GM23338 (cell line): ENCODE data around the gene RNF180. TPM values are rescaled to one million over a fixed set of nuclear protein-coding genes. Genes with fewer than 3 reads are reported as not detected.

Experiments
- ATAC-seq: fragments of 200-7000 bp; cut with Tn5 transposase; 3 replicates; pipeline ENCODE4 v1.9.1; 2020
- DNase-seq: peaks from one replicate; pipeline ENCODE4 v3.0.0-alpha.2; 2015; ENCODE audit warnings: low spot score
- H2AFZ ChIP-seq: fragments of 200-600 bp; sonication (generic); 2 replicates; pipeline ENCODE4 v1.8.0; 2016; ENCODE audit warnings: antibody characterized with exemption, mild to moderate bottlenecking, moderate library complexity
- H3F3A ChIP-seq: fragments of 200-600 bp; sonication (generic); replicated peaks from 2 replicates; pipeline ENCODE4 v1.8.0; 2017; ENCODE audit warnings: antibody characterized with exemption, mixed run types, low read depth
- H3K27ac ChIP-seq: fragments of 200-600 bp; sonication (generic); 2 replicates; pipeline ENCODE4 v1.6.1; 2016; ENCODE audit warnings: low read depth
- H3K27me3 ChIP-seq: fragments of 200-600 bp; sonication (generic); 2 replicates; pipeline ENCODE4 v1.8.0; 2016; ENCODE audit warnings: mild to moderate bottlenecking, mixed run types, moderate library complexity; ENCODE audit not compliant: insufficient read depth
- H3K36me3 ChIP-seq: fragments of 200-600 bp; sonication (generic); 2 replicates; pipeline ENCODE4 v1.8.0; 2016; ENCODE audit warnings: mild to moderate bottlenecking; ENCODE audit not compliant: insufficient read depth
- H3K4me1 ChIP-seq: fragments of 200-600 bp; sonication (generic); 2 replicates; pipeline ENCODE4 v1.8.0; 2016; ENCODE audit warnings: mild to moderate bottlenecking, moderate library complexity; ENCODE audit not compliant: insufficient read depth
- H3K4me2 ChIP-seq: fragments of 200-600 bp; sonication (generic); 2 replicates; pipeline ENCODE4 v1.7.1; 2017; ENCODE audit warnings: mixed run types
- H3K4me3 ChIP-seq: fragments of 200-600 bp; sonication (generic); 2 replicates; pipeline ENCODE4 v1.6.1; 2016; ENCODE audit warnings: mixed run types
- H3K79me2 ChIP-seq: fragments of 200-600 bp; sonication (generic); replicated peaks from 2 replicates; pipeline ENCODE4 v1.8.0; 2017; ENCODE audit warnings: mild to moderate bottlenecking; ENCODE audit not compliant: insufficient read depth
- H3K9me2 ChIP-seq: fragments of 200-600 bp; sonication (generic); 2 replicates; pipeline ENCODE4 v1.8.0; 2017; ENCODE audit not compliant: insufficient read depth
- H4K20me1 ChIP-seq: fragments of 200-600 bp; sonication (generic); replicated peaks from 2 replicates; pipeline ENCODE4 v1.8.0; 2017; ENCODE audit warnings: mild to moderate bottlenecking; ENCODE audit not compliant: insufficient read depth
- H3K27ac Mint-ChIP-seq: 2 replicates; pipeline ENCODE4 v1.8.0; 2020; ENCODE audit warnings: inconsistent platforms, mild to moderate bottlenecking, moderate library complexity, mixed read lengths
- H3K27me3 Mint-ChIP-seq: 3 replicates; pipeline ENCODE4 v1.8.0; 2022; ENCODE audit warnings: low read depth, mild to moderate bottlenecking, moderate library complexity, mixed read lengths, inconsistent platforms; ENCODE audit not compliant: insufficient read depth, poor library complexity
- H3K36me3 Mint-ChIP-seq: 3 replicates; pipeline ENCODE4 v1.8.0; 2021; ENCODE audit warnings: low read depth, mild to moderate bottlenecking, inconsistent platforms, moderate library complexity, mixed read lengths
- H3K4me1 Mint-ChIP-seq: 3 replicates; pipeline ENCODE4 v1.8.0; 2020; ENCODE audit warnings: mild to moderate bottlenecking, inconsistent platforms, mixed read lengths
- H3K4me3 Mint-ChIP-seq: 3 replicates; pipeline ENCODE4 v1.8.0; 2021; ENCODE audit warnings: moderate library complexity, mild to moderate bottlenecking, inconsistent platforms, mixed read lengths
- H3K9me3 Mint-ChIP-seq: 3 replicates; pipeline ENCODE4 v1.8.0; 2020; ENCODE audit warnings: moderate library complexity, mild to moderate bottlenecking, inconsistent platforms, mixed read lengths
- CREB1 ChIP-seq: fragments of 250-450 bp; sonication (Bioruptor Pico); IDR thresholded peaks from 2 replicates; pipeline ENCODE4 v1.5.0; 2020; ENCODE audit warnings: low read depth, mild to moderate bottlenecking, moderate library complexity
- ETS1 ChIP-seq: IDR thresholded peaks from 2 replicates; pipeline ENCODE4 v1.6.1; 2016; ENCODE audit warnings: antibody characterized with exemption
- EZH2 ChIP-seq: fragments of 200-600 bp; sonication (generic); IDR thresholded peaks from one replicate; pipeline ENCODE4 v1.8.0; 2017; ENCODE audit warnings: antibody characterized with exemption, mild to moderate bottlenecking, low read depth; ENCODE audit not compliant: unreplicated experiment
- EZH2phosphoT487 ChIP-seq: fragments of 200-600 bp; sonication (generic); IDR thresholded peaks from one replicate; pipeline ENCODE4 v1.8.1; 2018; ENCODE audit warnings: antibody characterized with exemption; ENCODE audit not compliant: unreplicated experiment
- NANOG ChIP-seq: IDR thresholded peaks from 2 replicates; pipeline ENCODE4 v1.6.1; 2016; ENCODE audit warnings: antibody characterized with exemption, borderline replicate concordance
- POLR2AphosphoS5 ChIP-seq: IDR thresholded peaks from 2 replicates; pipeline ENCODE4 v1.6.1; 2016; ENCODE audit warnings: antibody characterized with exemption, low read depth
- ZNF114 ChIP-seq: fragments of 250-450 bp; sonication (Bioruptor Pico); IDR thresholded peaks from 2 replicates; pipeline ENCODE4 v1.5.0; 2020; ENCODE audit warnings: mild to moderate bottlenecking, moderate library complexity
- polyA plus RNA-seq: library from polyadenylated mRNA; unstranded; fragments of >200 nt; fragmentation: Nextera tagmentation; extraction: Ambion mirVana; gene quantifications from 2 replicates; pipeline ENCODE4 v1.2.1, GENCODE V29; 2016
- total RNA-seq: library from RNA; depleted of rRNA; stranded (reverse); fragments of >200 nt; shearing (Covaris generic); gene quantifications from 2 replicates; pipeline ENCODE4 v1.2.3, GENCODE V29; 2014
- TF ChIP-seq, protein P1 (sequence below): fragments of 250-450 bp; sonication (Bioruptor Pico); IDR thresholded peaks from 2 replicates; pipeline ENCODE4 v1.5.0; 2020; ENCODE audit warnings: mild to moderate bottlenecking, moderate library complexity
- TF ChIP-seq, protein P2 (sequence below), 2 experiments: fragments of 200-600 bp in 1 of 2; sonication (generic) in 1 of 2; conservative IDR thresholded peaks; 2 replicates each; pipeline versions ENCODE4 v1.5.1 to v1.6.1; 2016 to 2017; ENCODE audit warnings: antibody characterized with exemption in 2 of 2, low read depth in 2 of 2, mild to moderate bottlenecking in 2 of 2, moderate library complexity in 1 of 2

The RNF180 gene
- total and polyA plus RNA-seq, 2 experiments from 2014 or later: 2.0 to 4.2 TPM

GRCh38 chr5:64229163-64229774 is 63.6 kb downstream of the RNF180 start:
- peak; percentile 36 for ATAC-seq

More at GRCh38 chr5:64229163-64229774, 63.6 kb downstream of the RNF180 start:
- H3K27me3 ChIP-seq: no peaks in the 10 kb centered on the region
- H3K4me1 ChIP-seq: no peaks in the 10 kb centered on the region
- H3K27ac ChIP-seq: no peak overlapping the region
- H3K4me3 Mint-ChIP-seq: no peak overlapping the region
- H2AFZ ChIP-seq: no peak overlapping the region
- H3K4me1 Mint-ChIP-seq: no peaks in the 10 kb centered on the region
- peak; percentile 77 for DNase-seq
- H3K36me3 ChIP-seq: no peaks in the 10 kb centered on the region
- TF ChIP-seq EZH2phosphoT487 (no peak), POLR2AphosphoS5 (no peak), CREB1 (CRISPR knock-in tag) (no peak), ZNF114 (CRISPR knock-in tag) (no peak), ETS1 (no peak), EZH2 (no peak), NANOG (no peak)
- TF ChIP-seq, protein P1, sequence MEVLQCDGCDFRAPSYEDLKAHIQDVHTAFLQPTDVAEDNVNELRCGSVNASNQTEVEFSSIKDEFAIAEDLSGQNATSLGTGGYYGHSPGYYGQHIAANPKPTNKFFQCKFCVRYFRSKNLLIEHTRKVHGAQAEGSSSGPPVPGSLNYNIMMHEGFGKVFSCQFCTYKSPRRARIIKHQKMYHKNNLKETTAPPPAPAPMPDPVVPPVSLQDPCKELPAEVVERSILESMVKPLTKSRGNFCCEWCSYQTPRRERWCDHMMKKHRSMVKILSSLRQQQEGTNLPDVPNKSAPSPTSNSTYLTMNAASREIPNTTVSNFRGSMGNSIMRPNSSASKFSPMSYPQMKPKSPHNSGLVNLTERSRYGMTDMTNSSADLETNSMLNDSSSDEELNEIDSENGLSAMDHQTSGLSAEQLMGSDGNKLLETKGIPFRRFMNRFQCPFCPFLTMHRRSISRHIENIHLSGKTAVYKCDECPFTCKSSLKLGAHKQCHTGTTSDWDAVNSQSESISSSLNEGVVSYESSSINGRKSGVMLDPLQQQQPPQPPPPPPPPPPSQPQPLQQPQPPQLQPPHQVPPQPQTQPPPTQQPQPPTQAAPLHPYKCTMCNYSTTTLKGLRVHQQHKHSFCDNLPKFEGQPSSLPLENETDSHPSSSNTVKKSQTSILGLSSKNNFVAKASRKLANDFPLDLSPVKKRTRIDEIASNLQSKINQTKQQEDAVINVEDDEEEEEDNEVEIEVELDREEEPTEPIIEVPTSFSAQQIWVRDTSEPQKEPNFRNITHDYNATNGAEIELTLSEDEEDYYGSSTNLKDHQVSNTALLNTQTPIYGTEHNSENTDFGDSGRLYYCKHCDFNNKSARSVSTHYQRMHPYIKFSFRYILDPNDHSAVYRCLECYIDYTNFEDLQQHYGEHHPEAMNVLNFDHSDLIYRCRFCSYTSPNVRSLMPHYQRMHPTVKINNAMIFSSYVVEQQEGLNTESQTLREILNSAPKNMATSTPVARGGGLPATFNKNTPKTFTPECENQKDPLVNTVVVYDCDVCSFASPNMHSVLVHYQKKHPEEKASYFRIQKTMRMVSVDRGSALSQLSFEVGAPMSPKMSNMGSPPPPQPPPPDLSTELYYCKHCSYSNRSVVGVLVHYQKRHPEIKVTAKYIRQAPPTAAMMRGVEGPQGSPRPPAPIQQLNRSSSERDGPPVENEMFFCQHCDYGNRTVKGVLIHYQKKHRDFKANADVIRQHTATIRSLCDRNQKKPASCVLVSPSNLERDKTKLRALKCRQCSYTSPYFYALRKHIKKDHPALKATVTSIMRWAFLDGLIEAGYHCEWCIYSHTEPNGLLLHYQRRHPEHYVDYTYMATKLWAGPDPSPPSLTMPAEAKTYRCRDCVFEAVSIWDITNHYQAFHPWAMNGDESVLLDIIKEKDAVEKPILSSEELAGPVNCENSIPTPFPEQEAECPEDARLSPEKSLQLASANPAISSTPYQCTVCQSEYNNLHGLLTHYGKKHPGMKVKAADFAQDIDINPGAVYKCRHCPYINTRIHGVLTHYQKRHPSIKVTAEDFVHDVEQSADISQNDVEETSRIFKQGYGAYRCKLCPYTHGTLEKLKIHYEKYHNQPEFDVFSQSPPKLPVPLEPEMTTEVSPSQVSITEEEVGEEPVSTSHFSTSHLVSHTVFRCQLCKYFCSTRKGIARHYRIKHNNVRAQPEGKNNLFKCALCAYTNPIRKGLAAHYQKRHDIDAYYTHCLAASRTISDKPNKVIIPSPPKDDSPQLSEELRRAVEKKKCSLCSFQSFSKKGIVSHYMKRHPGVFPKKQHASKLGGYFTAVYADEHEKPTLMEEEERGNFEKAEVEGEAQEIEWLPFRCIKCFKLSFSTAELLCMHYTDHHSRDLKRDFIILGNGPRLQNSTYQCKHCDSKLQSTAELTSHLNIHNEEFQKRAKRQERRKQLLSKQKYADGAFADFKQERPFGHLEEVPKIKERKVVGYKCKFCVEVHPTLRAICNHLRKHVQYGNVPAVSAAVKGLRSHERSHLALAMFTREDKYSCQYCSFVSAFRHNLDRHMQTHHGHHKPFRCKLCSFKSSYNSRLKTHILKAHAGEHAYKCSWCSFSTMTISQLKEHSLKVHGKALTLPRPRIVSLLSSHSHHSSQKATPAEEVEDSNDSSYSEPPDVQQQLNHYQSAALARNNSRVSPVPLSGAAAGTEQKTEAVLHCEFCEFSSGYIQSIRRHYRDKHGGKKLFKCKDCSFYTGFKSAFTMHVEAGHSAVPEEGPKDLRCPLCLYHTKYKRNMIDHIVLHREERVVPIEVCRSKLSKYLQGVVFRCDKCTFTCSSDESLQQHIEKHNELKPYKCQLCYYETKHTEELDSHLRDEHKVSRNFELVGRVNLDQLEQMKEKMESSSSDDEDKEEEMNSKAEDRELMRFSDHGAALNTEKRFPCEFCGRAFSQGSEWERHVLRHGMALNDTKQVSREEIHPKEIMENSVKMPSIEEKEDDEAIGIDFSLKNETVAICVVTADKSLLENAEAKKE (CRISPR knock-in tag): no peak
- TF ChIP-seq, protein P2, sequence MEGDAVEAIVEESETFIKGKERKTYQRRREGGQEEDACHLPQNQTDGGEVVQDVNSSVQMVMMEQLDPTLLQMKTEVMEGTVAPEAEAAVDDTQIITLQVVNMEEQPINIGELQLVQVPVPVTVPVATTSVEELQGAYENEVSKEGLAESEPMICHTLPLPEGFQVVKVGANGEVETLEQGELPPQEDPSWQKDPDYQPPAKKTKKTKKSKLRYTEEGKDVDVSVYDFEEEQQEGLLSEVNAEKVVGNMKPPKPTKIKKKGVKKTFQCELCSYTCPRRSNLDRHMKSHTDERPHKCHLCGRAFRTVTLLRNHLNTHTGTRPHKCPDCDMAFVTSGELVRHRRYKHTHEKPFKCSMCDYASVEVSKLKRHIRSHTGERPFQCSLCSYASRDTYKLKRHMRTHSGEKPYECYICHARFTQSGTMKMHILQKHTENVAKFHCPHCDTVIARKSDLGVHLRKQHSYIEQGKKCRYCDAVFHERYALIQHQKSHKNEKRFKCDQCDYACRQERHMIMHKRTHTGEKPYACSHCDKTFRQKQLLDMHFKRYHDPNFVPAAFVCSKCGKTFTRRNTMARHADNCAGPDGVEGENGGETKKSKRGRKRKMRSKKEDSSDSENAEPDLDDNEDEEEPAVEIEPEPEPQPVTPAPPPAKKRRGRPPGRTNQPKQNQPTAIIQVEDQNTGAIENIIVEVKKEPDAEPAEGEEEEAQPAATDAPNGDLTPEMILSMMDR (conservative IDR thresholded peaks at IDR 0.05; ENCODE audit: low read depth in 2 of 2): peak; percentile 63 to 86
- peaks cover 15% of the 10 kb centered on the region for H3K36me3 Mint-ChIP-seq
- H4K20me1 ChIP-seq: no peaks in the 10 kb centered on the region
- no peak overlapping the region for H3K4me2 ChIP-seq
- no peak overlapping the region for H3K4me3 ChIP-seq
- peaks cover under 1% of the 10 kb centered on the region for H3K27me3 Mint-ChIP-seq
- peaks cover 19% of the 10 kb centered on the region for H3K9me3 Mint-ChIP-seq
- no peaks in the 10 kb centered on the region for H3K79me2 ChIP-seq
- H3K9me2 ChIP-seq: no peaks in the 10 kb centered on the region
- no peaks in the 10 kb centered on the region for H3F3A ChIP-seq
- no peak overlapping the region for H3K27ac Mint-ChIP-seq
